NCI-H2107 treated with DMSO at 0.1 percent for 48 hours (cell line): Measurements from ENCODE around the gene ADIPOR1.
"Not testable (repeated sequence)": the region's sequence is repeated elsewhere in the genome, so short reads cannot be mapped to it uniquely, and the experiment has no call there.

Experiments used
- DNase-seq: peaks from one replicate; lab custom pipeline; 2025; ENCODE audit not compliant: unreplicated experiment; lab: John Stamatoyannopoulos, UW

ADIPOR1 gene

GRCh38 chr1:202938287-202938925, 19.7 kb downstream of the ADIPOR1 start:
- no peak for DNase-seq

- not testable (repeated sequence) for DNase-seq
Measured at GRCh38 chr1:202936409-202936808, 21.7 kb downstream of the ADIPOR1 start.

GRCh38 chr1:202935844-202936243, 22.3 kb downstream of the ADIPOR1 start:
- DNase-seq: no peak

- DNase-seq: no peak
Measured at GRCh38 chr1:202934755-202935154, 23.4 kb downstream of the ADIPOR1 start.

GRCh38 chr1:202932476-202932875, 25.6 kb downstream of the ADIPOR1 start:
- no peak for DNase-seq

DNA sequence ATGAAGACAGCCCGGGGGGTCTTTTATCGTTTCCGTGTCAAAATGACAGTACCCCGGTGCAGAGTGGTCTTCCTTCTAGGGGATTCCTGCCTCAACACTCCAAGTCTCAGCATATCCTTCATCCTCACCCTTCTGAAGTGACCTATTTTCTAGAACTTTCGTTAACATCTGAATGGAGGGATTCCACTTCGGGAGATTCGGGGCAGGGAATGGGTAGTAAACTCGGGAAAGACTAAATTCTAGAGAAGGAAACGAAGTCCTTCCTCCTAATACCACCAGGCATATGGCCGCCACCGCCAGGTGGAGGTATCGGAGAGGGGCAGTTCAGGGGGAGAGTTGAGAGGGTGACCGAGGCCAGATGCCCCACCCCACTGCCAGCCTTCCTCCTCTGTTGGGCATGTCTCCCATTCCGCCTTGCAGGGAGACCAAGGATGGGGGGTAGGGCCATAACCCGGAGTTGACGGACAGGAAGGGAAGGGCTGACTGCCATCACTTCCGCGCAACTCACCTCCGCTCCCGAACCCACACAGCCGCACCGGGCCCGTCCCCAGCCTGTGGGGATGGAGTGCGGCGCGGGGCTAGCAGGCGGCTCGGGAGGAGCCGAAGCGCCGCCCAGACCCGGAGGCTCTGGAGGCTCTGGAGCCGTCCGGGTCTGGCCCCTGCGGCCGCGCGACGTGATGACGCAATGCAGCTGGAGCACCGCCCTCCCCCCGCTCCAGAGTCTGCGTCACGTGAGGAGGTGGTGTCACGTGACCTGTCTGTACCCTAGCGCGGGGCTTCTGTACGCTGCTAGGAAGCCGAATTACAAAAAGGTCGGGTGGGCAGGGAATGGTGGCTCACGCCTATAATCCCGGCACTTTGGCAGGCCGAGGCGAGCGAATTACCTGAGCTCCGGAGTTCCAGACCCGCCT, 31.3 kb downstream of the ADIPOR1 start, which contains the start of gene KLHL12:
Gene KLHL12, minus strand, starts transcription at position 654 of the 911 bp plus-strand sequence. CDS start 2,072 bp downstream, outside the sequence.
- DNase-seq: peak; percentile 93

DNA sequence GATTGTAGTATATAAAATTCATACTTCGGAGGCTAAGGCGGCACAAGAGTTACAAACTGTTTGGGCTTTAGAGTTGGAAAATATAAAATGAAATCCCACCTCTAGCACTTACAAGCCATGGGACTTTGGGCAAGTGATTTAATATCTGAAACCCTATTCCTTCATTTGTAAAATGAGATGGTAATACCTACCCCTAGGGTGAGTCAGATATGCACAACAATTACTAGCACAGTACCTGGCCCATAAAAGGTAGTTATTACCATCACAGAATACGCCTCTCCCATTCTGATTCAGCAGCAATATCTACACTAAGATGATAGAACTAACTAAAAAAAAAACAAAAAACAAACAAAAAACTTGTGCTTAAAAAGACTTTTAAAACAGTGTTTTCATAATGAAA, 34.6 kb downstream of the ADIPOR1 start:
- no peak for DNase-seq

DNA sequence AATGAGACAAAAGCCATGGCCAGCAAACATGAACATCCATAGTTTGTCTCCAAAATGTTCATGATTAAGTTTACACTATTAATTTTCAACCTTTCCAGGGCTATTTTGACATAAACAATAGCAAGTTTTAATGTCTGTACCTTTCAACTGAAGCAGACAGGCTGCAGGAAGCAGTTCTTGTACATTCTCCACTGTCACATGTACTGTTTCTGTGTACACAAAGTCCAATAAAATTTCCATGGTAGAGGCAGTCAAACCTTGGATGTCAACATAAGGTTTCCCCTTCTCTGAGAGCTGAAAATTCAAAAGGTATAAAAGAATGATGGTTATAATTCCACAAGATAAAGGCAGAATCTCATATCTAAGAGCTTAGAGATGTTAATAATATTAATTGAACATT, 38.5 kb downstream of the ADIPOR1 start:
- no peak for DNase-seq

GRCh38 chr1:202915146-202915545, 43.0 kb downstream of the ADIPOR1 start:
- no peak for DNase-seq

- not testable (repeated sequence) for DNase-seq
Measured at GRCh38 chr1:202912476-202912875, 45.6 kb downstream of the ADIPOR1 start.

DNA sequence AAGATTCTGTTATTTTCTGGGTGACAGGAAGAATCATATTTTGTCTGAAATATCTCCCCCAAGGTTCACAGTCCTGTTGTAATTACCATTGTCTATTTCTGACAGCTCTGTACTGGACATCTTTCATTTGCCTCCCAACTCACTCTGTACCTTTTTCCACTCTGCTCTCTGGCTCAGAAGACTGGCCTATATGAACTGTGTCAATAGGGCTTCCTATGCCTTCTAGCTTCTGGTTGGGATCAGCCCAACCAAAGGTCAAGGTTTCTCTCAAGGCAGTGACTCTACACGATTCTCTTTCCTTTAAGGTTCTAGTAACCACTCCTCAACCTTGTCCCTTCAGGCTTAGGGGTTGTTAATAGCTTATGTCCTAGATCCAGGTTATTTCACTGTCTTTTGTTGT, 48.6 kb downstream of the ADIPOR1 start:
- DNase-seq: no peak

DNA sequence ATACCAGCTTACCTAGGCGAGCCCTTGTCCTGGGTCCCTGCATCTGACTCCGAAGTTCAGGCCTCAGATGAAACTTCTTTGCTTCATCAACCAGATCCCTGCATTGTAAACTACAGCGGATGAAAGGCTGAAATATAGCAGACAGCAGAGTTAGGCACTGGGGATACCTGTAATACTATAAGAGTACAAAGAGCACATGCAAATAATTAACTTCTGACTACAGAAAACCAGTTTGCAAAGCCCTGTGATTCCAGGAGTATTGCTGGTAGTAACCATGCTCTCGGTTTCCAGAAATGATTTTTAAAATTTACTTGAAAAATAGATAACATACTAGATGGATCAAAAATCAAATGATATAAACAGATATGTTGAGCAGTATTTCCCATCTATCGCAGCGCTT, 49.1 kb downstream of the ADIPOR1 start:
- DNase-seq: no peak

GRCh38 chr1:202905331-202905730, 52.8 kb downstream of the ADIPOR1 start:
- DNase-seq: no peak

DNA sequence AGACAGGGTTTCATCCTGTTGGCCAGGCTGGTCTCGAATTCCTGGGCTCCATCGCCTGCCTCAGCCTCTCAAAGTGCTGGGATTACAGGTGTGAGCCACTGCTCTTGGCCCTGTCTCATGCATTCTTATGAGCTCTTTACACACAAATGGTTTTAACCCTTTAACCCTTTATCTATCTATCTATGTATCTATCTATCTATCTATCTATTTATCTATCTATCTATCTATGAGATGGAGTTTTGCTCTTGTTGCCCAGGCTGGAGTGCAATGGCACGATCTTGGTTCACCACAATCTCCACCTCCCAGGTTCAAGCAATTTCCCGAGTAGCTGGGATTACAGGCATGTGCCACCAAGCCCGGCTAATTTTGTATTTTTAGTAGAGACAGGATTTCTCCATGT, 54.3 kb downstream of the ADIPOR1 start:
- DNase-seq: not testable (repeated sequence)

DNA sequence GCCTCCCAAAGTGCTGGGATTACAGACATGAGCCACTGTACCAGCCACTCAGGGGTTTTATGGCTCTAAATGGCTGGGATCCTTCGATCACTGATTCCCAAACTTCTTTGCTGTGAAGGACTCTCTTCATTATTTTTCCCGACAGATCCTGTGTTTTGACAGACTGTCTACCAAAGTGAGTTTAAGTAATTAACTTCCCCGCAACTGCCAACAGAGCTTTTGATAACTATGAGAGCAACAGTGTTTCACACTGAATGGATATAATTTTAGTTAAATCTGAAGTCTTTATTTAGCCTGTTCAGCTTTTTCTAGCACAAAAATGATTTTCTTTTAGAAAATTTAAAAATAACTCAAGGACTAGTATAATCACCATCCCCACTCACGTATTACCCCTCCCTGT, 56.6 kb downstream of the ADIPOR1 start:
- DNase-seq: no peak

- no peak for DNase-seq
Measured at GRCh38 chr1:202892501-202892900, 65.6 kb downstream of the ADIPOR1 start.
